Neuronal stem cell (in vitro differentiated cells): ENCODE data around the gene GPT2.

ENCODE experiments used
- DNase-seq: peaks from one replicate; pipeline ENCODE4 v3.0.0-alpha.2; 2013; ENCODE audit warnings: low spot score
- H2AFZ ChIP-seq: one replicate; pipeline ENCODE4 v1.6.1; 2013; ENCODE audit warnings: mild to moderate bottlenecking, low read length, inconsistent platforms
- H2AK5ac ChIP-seq: 2 replicates; pipeline ENCODE4 v1.6.1; 2013; ENCODE audit warnings: low read depth, mild to moderate bottlenecking, inconsistent platforms, low read length, moderate library complexity, mixed read lengths
- H2BK120ac ChIP-seq: 2 replicates; pipeline ENCODE4 v1.6.1; 2013; ENCODE audit warnings: low read depth, mild to moderate bottlenecking, inconsistent platforms, low read length, moderate library complexity, mixed read lengths
- H2BK12ac ChIP-seq: one replicate; pipeline ENCODE4 v1.6.1; 2013; ENCODE audit warnings: low read length, inconsistent platforms
- H2BK15ac ChIP-seq: 2 replicates; pipeline ENCODE4 v1.6.1; 2013; ENCODE audit warnings: mild to moderate bottlenecking, low read length, inconsistent platforms, mixed read lengths
- H2BK5ac ChIP-seq: one replicate; pipeline ENCODE4 v1.6.1; 2013; ENCODE audit warnings: inconsistent platforms, mild to moderate bottlenecking, low read length, moderate library complexity
- H3K14ac ChIP-seq: one replicate; pipeline ENCODE4 v1.6.1; 2013; ENCODE audit warnings: low read length, inconsistent platforms
- H3K18ac ChIP-seq: 2 replicates; pipeline ENCODE4 v1.6.1; 2013; ENCODE audit warnings: low read length, inconsistent platforms
- H3K23ac ChIP-seq: 2 replicates; pipeline ENCODE4 v1.6.1; 2013; ENCODE audit warnings: low read depth, mild to moderate bottlenecking, mixed read lengths, low read length, inconsistent platforms; ENCODE audit not compliant: poor library complexity
- H3K27ac ChIP-seq: replicated peaks from 3 replicates; pipeline ENCODE4 v1.5.1; 2013; ENCODE audit warnings: low read length, inconsistent platforms
- H3K27me3 ChIP-seq, 3 experiments: 2 replicates each; pipeline ENCODE4 v1.6.1; 2013; ENCODE audit warnings: low read length in 3 of 3, mild to moderate bottlenecking in 2 of 3, inconsistent platforms in 1 of 3, low read depth in 1 of 3, mixed read lengths in 1 of 3, moderate library complexity in 1 of 3; ENCODE audit not compliant: control insufficient read depth in 3 of 3, insufficient read depth in 3 of 3
- H3K36me3 ChIP-seq, 2 donors: replicated peaks in 1 of 2; 2 replicates each; pipeline ENCODE4 v1.6.1; 2013; ENCODE audit warnings: low read length in 2 of 2; ENCODE audit not compliant: control insufficient read depth in 2 of 2, insufficient read depth in 2 of 2
- H3K4ac ChIP-seq: 2 replicates; pipeline ENCODE4 v1.6.1; 2013; ENCODE audit warnings: inconsistent platforms, mild to moderate bottlenecking, low read length, moderate library complexity
- H3K4me1 ChIP-seq, 2 donors: 1 replicate in 1 of 2; 2 replicates in 1 of 2; pipeline ENCODE4 v1.6.1; 2013; ENCODE audit warnings: low read length in 2 of 2, low read depth in 1 of 2; ENCODE audit not compliant: control insufficient read depth in 2 of 2, insufficient read depth in 1 of 2
- H3K4me2 ChIP-seq: one replicate; pipeline ENCODE4 v1.6.1; 2013; ENCODE audit warnings: mild to moderate bottlenecking, low read length, inconsistent platforms; ENCODE audit not compliant: insufficient read depth, poor library complexity, severe bottlenecking
- H3K4me3 ChIP-seq, 2 donors: 2 replicates each; pipeline ENCODE4 v1.5.1; 2013; ENCODE audit warnings: low read length in 2 of 2, mild to moderate bottlenecking in 2 of 2, inconsistent platforms in 1 of 2, moderate library complexity in 1 of 2
- H3K79me1 ChIP-seq: one replicate; pipeline ENCODE4 v1.6.1; 2013; ENCODE audit warnings: low read depth, mild to moderate bottlenecking, inconsistent platforms, low read length, moderate library complexity
- H3K9ac ChIP-seq: one replicate; pipeline ENCODE4 v1.6.1; 2013; ENCODE audit warnings: mild to moderate bottlenecking, low read depth, low read length, inconsistent platforms; ENCODE audit not compliant: poor library complexity
- H3K9me3 ChIP-seq, 2 donors: replicated peaks in 1 of 2; 2 replicates each; pipeline versions ENCODE3 to v1.6.1; 2013; ENCODE audit warnings: low read length in 2 of 2, mild to moderate bottlenecking in 2 of 2, inconsistent platforms in 1 of 2, low read depth in 1 of 2, mixed read lengths in 1 of 2, moderate library complexity in 1 of 2; ENCODE audit not compliant: control insufficient read depth in 2 of 2, insufficient read depth in 1 of 2
- H4K8ac ChIP-seq: one replicate; pipeline ENCODE4 v1.6.1; 2013; ENCODE audit warnings: low read depth, mild to moderate bottlenecking, inconsistent platforms, low read length, moderate library complexity
- H4K91ac ChIP-seq: one replicate; pipeline ENCODE4 v1.6.1; 2013; ENCODE audit warnings: low read length, low read depth, mild to moderate bottlenecking, inconsistent platforms; ENCODE audit not compliant: poor library complexity
- WGBS, 2 donors: extraction: QIAGEN DNeasy Blood & Tissue Kit; methylation state at CpG; one replicate each; pipeline ENCODE4 v1.1.7; 2013; ENCODE audit warnings: missing lambda C conversion rate in 2 of 2, mixed read lengths in 1 of 2; ENCODE audit not compliant: insufficient read length in 2 of 2, insufficient replicate concordance in 1 of 2; ENCODE audit errors: extremely low coverage in 2 of 2; 5-methylcytosine and 5-hydroxymethylcytosine counted together

Gene GPT2

DNA sequence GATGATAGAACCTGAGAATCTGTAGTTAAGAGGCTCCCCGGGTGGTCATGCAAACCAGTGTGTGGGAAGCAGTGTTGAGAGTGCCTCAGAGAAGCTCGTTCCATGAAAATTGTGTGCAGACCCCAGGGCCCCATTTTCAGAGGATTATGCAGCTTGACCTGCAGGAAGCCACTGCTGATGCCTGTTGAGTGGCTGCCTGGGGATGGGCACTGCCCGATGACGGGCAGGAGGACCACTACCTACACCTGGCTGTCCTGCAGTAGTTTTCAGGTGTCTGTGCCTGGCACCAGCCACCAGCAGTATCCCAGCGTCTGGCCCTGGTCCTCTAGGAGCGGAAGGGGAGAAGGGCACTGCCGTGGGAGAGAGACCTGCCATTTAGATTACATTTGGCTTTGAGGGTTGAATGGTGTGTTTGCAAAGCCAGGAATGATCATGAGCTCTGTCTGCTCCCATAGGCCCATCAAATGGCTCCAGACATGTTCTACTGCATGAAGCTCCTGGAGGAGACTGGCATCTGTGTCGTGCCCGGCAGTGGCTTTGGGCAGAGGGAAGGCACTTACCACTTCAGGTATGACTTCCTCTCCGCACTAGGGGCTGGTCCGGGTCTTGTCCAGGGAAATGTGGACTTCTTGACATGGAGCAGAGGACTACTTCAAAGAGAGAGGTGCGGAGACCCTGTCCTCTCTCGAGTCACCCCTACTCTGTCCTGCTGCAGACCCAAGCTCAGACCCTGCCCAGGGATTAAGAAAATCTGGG lies 42.5 kb downstream of the GPT2 start:
- Histone ChIP-seq H3K27ac (no peak overlapping the region), H3K4me3 (no peak overlapping the region), H3K18ac (no peak overlapping the region), H3K14ac (no peak overlapping the region), H3K4ac (no peak overlapping the region), H3K9ac (no peak overlapping the region), H2BK12ac (no peak overlapping the region), H2BK15ac (no peak overlapping the region), H4K8ac (no peak overlapping the region), H2AK5ac (no peak overlapping the region), H2AFZ (no peak overlapping the region), H3K4me2 (no peak overlapping the region), H3K9me3 (no peaks in the 10 kb centered on the region), H3K79me1 (no peaks in the 10 kb centered on the region), H3K4me1 (no peaks in the 10 kb centered on the region), H3K23ac (no peak overlapping the region), H4K91ac (no peak overlapping the region), H2BK5ac (no peak overlapping the region), H3K36me3 (peaks cover 60 to 90% of the 10 kb centered on the region in 2 donors), H2BK120ac (no peak overlapping the region), H3K27me3 (no peaks in the 10 kb centered on the region)
- DNase-seq = no peak
- WGBS, 2 donors = no CpG with 5 or more reads among the region's 13 CpGs

GRCh38 chr16:46927273-46927672 lies 43.1 kb downstream of the GPT2 start:
- H3K18ac ChIP-seq = no peak overlapping the region
- H3K27ac ChIP-seq = no peak overlapping the region
- H3K23ac ChIP-seq = no peak overlapping the region
- H2BK12ac ChIP-seq = no peak overlapping the region
- no peak overlapping the region for H2BK15ac ChIP-seq
- no peaks in the 10 kb centered on the region for H3K4me1 ChIP-seq
- H3K36me3 ChIP-seq = peaks cover 54 to 84% of the 10 kb centered on the region in 2 donors
- no peak overlapping the region for H2AFZ ChIP-seq
- no peak overlapping the region for H3K14ac ChIP-seq
- no peaks in the 10 kb centered on the region for H3K9me3 ChIP-seq
- no peak overlapping the region for H3K4me3 ChIP-seq
- peaks cover 2% of the 10 kb centered on the region for H3K79me1 ChIP-seq
- DNase-seq = no peak
- H4K91ac ChIP-seq = no peak overlapping the region
- H4K8ac ChIP-seq = no peak overlapping the region
- no CpG with 5 or more reads among the region's 8 CpGs for WGBS, 2 donors
- H3K9ac ChIP-seq = no peak overlapping the region
- H2BK5ac ChIP-seq = no peak overlapping the region
- no peak overlapping the region for H2BK120ac ChIP-seq
- no peak overlapping the region for H3K4me2 ChIP-seq
- H2AK5ac ChIP-seq = no peak overlapping the region
- H3K4ac ChIP-seq = no peak overlapping the region
- H3K27me3 ChIP-seq = no peaks in the 10 kb centered on the region

DNA sequence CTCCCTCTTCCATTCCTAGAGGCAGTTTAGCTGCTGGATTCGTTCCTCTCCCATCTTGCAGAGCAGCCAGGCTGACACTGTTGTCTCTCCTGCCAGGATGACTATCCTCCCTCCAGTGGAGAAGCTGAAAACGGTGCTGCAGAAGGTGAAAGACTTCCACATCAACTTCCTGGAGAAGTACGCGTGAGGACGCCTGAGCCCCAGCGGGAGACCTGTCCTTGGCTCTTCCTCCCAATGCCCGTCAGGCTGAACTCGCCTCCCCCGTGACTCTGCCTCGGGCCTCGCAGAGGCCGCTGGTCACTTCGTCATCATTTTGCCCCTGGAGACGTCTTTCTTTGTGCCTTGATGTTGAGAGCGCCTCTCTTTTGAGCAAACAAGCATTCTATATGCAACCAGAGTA lies 44.6 kb downstream of the GPT2 start:
- no peak overlapping the region for H4K8ac ChIP-seq
- no peak overlapping the region for H3K9ac ChIP-seq
- H3K4ac ChIP-seq = no peak overlapping the region
- H2BK12ac ChIP-seq = no peak overlapping the region
- H2BK15ac ChIP-seq = no peak overlapping the region
- H2AFZ ChIP-seq = no peak overlapping the region
- DNase-seq = no peak
- H3K4me1 ChIP-seq = peaks cover 0 to 3% of the 10 kb centered on the region in 2 donors
- no peak overlapping the region for H2BK120ac ChIP-seq
- no peak overlapping the region for H3K4me2 ChIP-seq
- no peak overlapping the region for H4K91ac ChIP-seq
- H3K27me3 ChIP-seq = no peaks in the 10 kb centered on the region
- H3K9me3 ChIP-seq = peaks cover 0 to 2% of the 10 kb centered on the region in 2 donors
- no peak overlapping the region for H2BK5ac ChIP-seq
- peaks cover 40 to 68% of the 10 kb centered on the region in 2 donors for H3K36me3 ChIP-seq
- no peak overlapping the region for H3K14ac ChIP-seq
- no peak overlapping the region for H3K27ac ChIP-seq
- H2AK5ac ChIP-seq = no peak overlapping the region
- peaks cover 2% of the 10 kb centered on the region for H3K79me1 ChIP-seq
- no peak overlapping the region for H3K23ac ChIP-seq
- no peak overlapping the region for H3K4me3 ChIP-seq
- no peak overlapping the region for H3K18ac ChIP-seq
- no CpG with 5 or more reads among the region's 15 CpGs for WGBS, 2 donors

DNA sequence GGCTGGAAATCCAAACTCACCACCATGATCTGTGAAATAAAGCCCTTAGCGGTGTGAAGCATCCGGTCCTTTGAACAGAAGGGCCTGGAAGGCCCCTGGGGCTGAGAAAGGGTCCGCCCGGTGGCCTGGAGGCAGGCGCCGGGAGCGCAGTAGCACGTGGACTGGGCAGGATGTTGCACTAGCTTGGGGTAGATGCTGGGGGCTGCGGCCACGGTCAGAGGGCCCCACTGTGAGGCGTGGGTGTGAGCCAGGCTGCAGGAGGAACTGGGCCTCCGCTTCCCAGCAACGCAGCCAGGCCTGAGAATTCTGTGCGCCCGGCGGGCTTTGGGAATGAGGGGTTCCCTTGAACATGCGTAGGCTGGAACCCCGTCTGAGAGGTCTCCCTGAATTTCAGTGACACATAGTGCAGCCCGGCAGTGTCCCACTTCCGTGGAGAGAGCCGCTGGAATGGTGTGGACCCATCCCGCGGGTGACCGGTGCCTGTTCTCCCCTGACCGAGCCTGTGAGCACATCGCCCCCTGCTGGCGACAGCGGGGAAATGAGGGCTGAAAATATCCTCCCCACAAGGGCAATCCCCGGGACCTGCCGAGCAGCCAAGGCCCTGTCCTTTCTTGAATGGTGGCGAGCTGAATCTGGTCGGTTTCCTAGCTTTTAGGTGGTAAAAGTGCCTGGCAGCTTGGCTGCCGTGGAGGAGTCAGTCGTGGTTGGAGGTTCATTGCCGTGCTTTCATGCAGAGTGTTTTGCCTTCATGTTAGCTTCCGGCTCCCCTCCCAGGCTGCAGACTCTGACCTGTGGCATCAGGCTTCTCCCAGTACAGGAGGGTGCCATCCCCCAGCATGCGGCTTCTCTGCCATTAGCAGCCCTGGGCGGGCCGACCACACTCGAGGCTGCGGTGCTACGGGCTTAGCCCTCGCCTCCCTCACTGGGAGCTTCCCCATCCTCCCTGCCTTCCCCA lies 45.5 kb downstream of the GPT2 start:
- H3K18ac ChIP-seq = peak overlapping the region; percentile 72
- no peak overlapping the region for H2BK5ac ChIP-seq
- H4K91ac ChIP-seq = peak overlapping the region; percentile 8
- no peak overlapping the region for H2BK120ac ChIP-seq
- WGBS, 2 donors = no CpG with 5 or more reads among the region's 43 CpGs
- peak; percentile 49 for DNase-seq
- H4K8ac ChIP-seq = no peak overlapping the region
- H3K9ac ChIP-seq = no peak overlapping the region
- no peak overlapping the region for H3K4me3 ChIP-seq
- H3K4me1 ChIP-seq = peaks cover 0 to 3% of the 10 kb centered on the region in 2 donors
- H3K14ac ChIP-seq = no peak overlapping the region
- H2AK5ac ChIP-seq = no peak overlapping the region
- no peak overlapping the region for H3K4me2 ChIP-seq
- H3K27ac ChIP-seq = no peak overlapping the region
- H2AFZ ChIP-seq = no peak overlapping the region
- no peak overlapping the region for H3K4ac ChIP-seq
- peaks cover 0 to 2% of the 10 kb centered on the region in 2 donors for H3K9me3 ChIP-seq
- H2BK12ac ChIP-seq = no peak overlapping the region
- H3K36me3 ChIP-seq = peaks cover 32 to 60% of the 10 kb centered on the region in 2 donors
- H3K23ac ChIP-seq = peak overlapping the region; percentile 28
- no peaks in the 10 kb centered on the region for H3K27me3 ChIP-seq
- H2BK15ac ChIP-seq = no peak overlapping the region
- H3K79me1 ChIP-seq = peaks cover 2% of the 10 kb centered on the region
